H4 (cell line): ENCODE results near the gene CRELD1. TPM values are rescaled to one million over a fixed set of nuclear protein-coding genes. Genes with fewer than 3 reads are reported as not detected.
"Not testable (repeated sequence)": the region's sequence is repeated elsewhere in the genome, so short reads cannot be mapped to it uniquely, and the experiment has no call there.

Experiments
- DNase-seq: peaks from one replicate; pipeline ENCODE4 v3.0.0-alpha.2; 2015; ENCODE audit warnings: low spot score
- total RNA-seq: library from RNA; depleted of rRNA; stranded (reverse); fragments of >200 nt; shearing (Covaris generic); gene quantifications from 2 replicates; pipeline ENCODE4 v1.2.3, GENCODE V29; 2014; rRNA removed

The CRELD1 gene, protein sequence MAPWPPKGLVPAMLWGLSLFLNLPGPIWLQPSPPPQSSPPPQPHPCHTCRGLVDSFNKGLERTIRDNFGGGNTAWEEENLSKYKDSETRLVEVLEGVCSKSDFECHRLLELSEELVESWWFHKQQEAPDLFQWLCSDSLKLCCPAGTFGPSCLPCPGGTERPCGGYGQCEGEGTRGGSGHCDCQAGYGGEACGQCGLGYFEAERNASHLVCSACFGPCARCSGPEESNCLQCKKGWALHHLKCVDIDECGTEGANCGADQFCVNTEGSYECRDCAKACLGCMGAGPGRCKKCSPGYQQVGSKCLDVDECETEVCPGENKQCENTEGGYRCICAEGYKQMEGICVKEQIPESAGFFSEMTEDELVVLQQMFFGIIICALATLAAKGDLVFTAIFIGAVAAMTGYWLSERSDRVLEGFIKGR
- total RNA-seq = 7.4 and 8.7 TPM in 2 replicates

DNA sequence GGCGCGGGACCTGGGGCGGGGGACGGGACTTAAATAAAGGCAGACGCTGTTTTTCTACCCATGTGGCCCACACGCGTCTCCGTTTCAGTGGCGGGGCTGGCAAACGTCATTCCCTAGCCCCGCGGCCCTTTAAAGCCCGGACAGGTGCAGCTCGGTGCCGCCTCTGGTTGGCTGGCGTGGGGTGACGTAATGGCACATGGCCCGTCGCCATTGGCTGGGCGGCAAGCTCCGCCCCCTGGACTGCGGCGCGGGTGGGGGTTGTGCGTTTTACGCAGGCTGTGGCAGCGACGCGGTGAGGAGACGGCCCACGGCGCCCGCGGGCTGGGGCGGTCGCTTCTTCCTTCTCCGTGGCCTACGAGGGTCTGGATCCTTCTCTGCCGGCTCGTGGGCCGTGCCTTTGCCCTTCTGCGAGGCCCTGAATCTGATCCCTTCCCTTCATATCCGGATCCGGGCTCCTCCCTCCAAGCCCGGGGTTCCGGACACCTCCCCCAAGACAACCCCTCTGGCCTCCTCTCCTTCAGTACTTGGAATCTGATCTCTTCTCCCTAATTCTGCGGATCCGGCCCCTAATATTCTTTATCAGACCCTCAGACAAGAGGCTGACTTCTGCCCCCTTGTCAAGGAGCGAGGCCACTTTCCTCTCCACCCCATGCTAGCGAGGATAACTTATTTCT is at the start of gene CRELD1:
Gene CRELD1 (plus strand): TSS at position 274 of the 674 bp plus-strand sequence. CDS start 605 bp downstream, outside the sequence.
- peak; percentile 86 for DNase-seq

DNA sequence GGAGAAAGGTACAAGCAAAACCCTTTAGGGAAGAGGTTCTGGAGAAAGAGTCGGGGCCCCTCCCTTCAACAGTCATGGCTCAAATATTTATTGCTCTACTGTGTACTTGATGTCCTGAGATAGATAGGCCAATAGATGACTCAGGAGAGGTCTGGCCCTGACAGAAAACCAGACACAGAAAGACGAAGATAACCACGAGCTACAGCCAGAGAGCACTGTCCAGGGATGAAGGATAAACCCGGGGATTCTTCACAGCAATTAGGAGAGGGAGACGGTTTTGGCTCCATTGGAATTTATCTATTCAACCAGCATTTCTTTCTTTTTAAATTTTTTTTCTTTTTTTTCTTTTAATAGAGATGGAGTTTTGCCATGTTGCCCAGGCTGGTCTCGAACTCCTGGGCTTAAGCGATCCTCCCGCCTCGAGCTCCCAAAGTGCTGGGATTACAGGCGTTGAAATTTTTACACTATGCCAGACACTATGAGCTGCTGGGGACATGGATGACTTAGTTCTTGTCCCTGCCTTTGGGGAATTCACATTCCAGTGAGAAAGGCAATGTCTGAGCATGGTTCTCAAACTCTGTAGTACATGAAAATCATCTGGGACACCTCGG is 49.0 kb upstream of the CRELD1 start:
- peak; percentile 29 for DNase-seq

DNA sequence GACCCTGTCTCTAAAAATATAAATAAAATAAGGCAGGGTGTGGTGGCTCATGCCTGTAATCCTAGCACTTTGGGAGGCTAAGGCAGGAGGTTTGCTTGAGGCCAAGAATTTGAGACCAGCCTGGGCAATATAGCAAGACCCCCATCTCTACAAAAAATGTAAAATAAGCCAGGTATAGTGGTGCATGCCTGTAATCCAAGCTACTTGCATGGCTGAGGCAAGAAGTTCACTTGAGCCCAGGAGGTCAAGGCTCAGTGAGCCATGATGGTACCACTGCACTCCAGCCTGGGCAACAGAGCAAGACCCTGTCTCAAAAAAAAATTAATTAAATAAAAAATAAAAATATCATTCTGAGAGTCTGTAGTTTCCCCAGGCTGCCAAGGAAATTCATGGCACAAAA is 47.3 kb upstream of the CRELD1 start:
- no peak for DNase-seq

DNA sequence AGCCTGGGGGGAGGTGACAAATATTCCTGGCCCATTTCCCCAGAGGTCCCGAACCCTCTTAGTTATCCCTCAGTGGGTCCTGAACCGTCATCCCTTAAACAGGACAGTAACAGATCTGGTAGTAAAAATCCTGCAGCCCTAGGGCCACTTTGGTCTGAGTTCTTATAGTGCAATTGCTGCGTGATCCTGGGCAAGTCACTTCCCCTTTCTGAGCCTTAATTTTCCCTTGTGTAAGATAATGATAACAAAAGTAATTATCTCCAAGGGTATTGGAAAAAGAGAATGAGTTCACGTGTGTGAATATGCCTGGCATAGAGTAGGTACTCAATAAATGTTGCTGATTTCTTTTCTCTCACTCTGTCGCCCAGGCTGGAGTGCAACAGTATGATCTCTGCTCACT is 46.2 kb upstream of the CRELD1 start:
- no peak for DNase-seq

DNA sequence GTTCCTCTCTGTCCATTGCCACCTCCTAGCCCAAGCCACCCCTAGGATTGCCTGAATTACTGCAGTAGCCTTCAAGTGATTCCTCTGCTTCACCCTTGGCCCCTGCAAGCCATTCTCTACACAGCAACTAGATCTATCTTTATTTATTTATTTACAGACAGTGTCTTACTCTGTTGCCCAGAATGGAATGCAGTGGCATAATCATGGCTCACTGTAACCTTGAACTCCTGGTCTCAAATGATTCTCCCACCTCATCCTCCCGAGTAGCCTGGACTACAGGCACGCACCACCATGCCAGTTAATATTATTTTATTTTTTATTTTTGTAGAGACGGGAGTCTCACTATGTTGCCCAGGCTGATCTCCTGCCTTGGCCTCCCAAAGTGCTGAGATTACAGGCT is 45.1 kb upstream of the CRELD1 start:
- DNase-seq = no peak

DNA sequence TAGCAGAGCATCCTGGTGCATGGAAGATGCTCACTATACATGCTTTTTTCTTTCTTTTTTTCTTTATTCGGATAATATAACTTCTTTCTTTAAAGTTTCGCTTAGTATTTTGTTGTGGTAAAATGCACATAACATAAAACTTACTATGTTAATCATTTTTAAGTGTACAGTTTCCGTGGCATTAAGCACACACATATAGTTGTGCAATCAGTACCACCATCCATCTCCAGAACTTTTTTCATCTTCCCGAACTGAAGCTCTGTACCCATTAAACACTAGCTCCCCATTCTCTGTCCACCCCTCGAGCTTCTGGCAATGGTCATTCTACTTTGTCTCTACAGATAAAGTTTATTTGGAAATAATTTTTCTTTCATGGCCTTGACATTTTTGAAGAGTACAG is 44.2 kb upstream of the CRELD1 start:
- no peak for DNase-seq

DNA sequence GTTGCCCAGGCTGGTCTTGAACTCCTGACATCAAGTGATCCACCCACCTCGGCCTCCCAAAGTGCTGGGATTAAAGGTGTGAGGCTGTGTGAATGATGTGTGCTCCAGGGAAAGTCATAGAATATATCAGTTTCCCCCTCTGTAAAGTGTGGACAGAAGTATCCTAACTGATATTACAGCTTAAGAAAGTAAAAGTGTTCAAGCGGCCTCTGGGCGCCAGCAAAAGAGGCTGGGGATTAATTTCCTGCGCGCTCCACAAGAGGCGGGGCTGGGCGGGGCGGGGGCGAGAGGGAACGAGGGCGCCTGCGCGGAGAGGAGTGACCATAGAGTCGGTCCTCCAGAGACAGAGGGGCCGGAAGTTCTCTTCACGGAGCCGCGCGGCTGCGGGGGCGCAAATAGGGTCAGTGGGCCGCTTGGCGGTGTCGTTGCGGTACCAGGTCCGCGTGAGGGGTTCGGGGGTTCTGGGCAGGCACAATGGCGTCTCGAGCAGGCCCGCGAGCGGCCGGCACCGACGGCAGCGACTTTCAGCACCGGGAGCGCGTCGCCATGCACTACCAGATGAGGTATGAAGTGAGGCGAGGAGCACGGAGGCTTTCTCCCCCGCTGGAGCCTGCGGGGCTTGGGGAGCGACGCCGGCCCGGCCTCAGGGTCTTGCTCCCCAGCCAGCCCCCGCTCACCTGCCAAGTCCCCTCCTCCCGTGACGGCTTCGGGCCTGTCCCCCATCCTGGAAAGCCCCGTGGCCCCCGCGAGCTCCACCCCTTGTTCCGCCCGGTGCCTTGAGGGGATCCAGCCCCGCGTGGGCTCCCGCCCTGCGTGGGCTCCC is 43.2 kb upstream of the CRELD1 start, which contains the start of gene JAGN1:
Gene JAGN1 (plus strand): TSS at position 362 of the 823 bp plus-strand sequence. CDS start 113 bp downstream, at position 475.
- DNase-seq = peak; percentile 68

DNA sequence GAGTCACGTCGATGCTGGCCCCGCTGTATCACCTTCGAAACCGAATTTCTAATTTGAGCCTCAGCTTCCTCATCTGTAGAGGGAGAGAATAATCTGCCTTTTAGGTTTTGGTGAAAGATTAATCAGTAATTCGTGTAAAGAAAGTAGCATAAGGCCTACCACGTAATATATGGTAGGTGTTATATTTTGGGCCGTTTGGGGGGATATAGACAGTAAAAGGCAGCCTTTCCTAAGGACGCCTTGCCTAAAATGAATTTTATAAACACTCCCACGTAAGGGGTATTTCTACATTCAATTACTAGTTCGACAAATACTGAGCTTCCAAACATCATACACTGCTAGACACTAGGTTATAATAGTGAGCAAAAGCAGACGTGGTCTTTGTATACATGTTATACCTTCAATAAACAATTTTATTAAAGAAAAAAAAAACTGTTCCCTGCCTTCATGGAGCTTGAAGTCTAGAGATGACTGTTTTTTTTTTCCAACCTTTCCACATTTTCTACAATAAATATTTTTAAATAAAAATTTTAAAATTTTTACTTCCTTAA is 42.5 kb upstream of the CRELD1 start:
- DNase-seq = no peak

DNA sequence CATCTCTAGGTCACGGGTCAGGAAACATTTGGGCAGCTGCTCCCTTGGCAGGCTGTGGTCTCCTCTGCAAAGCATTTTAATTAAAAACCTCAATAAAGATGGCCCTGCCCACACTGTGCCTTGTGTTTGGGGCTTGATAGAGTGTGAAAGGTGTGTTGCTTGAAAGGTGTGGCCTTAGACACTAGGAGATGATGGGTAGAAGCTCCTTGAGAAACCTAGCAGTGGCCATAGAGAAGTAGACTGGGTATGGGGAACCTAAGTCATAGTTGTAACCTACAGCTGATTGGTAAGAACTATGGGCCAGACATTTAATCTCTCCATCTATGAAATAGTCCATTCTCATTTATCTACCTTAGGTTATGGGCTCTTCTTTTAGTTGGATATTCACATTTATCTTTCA is 39.9 kb upstream of the CRELD1 start:
- no peak for DNase-seq

DNA sequence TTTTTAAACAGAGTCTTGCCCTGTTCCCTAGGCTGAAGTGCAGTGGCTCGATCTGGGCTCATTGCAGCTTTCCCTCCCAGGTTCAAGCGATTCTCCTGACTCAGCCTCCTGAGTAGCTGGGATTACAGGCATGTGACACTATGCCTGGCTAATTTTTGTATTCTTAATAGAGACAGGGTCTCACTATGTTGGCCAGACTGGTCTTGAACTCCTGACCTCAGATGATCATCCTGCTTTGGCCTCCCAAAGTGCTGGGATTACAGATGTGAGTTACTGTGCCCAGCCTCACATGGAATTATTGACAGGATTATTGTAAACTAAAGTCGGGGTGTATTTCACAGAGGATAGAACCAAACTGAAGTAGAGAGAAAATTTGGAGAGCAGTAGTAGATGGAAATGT is 37.9 kb upstream of the CRELD1 start:
- not testable (repeated sequence) for DNase-seq

DNA sequence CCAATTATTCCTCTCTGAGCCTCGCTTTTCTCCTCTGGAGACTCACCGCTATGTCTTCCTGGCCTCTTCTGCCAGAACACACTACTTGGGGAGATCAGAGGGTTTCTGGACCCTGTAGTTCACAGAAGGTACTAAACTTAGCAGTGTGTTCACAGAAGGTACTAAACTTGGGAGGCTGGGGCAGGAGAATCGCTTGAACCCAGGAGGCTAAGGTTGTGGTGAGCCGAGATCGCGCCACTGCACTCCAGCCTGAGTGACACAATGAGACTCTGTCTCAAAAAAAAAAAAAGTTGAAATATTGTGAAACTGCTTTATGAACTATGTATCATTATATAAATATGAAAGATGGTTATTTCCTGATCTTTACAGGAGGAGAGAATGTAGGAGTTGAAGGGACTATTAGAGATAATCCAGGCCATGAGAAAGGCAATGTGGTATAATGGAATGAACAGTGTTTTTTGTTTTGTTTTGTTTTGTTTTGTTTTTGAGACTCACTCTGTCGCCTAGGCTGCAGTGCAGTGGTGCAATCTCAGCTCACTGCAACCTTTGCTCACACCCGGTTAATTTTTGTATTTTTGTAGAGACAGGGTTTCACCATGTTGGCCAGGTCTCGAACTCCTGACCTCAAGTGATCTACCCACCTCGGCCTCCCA is 36.8 kb upstream of the CRELD1 start:
- DNase-seq = not testable (repeated sequence)

DNA sequence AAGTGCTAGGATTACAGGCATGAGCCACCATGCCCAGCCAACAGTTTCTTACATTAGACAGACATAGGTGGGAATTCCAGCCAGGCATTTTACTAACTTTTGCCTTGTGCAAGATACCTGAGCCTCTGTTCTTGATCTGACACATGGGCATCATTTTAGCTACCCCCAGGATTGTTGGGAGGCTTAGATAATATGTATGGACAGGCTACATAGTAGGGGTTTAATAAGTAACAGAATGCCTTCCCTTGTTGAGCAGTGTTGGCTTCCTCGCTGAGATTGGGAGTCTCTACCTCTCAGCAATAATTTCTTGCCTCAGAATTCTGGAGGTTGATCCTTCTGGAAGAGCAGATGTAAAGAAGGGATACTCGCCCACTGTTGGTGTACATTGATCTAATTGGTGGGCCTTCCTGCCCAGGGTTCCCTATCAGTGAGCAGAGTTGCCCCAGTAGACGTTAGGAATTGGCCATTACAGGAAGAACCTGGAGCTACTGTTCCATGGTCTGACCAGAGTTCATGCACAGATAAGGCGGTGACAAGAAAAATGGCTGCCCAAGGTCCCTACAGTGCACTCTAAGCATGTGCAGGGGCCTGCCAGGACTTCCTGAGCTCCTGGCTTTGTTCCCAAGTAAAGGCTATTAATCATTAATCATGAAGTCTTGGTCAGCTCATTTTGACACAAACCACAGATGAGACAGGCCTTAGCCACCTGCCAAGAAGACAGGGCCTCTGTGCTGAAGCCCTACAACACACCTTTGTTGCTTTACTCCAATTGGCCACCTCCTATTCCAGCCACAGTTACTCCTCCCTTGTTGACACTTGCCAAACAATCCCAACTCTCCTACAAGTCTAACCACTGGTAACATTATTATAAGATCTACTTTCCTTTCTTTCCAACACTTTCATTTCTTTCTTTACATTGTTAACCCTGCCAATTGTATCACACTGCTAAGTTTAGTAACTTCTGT is 35.9 kb upstream of the CRELD1 start:
- no peak for DNase-seq

DNA sequence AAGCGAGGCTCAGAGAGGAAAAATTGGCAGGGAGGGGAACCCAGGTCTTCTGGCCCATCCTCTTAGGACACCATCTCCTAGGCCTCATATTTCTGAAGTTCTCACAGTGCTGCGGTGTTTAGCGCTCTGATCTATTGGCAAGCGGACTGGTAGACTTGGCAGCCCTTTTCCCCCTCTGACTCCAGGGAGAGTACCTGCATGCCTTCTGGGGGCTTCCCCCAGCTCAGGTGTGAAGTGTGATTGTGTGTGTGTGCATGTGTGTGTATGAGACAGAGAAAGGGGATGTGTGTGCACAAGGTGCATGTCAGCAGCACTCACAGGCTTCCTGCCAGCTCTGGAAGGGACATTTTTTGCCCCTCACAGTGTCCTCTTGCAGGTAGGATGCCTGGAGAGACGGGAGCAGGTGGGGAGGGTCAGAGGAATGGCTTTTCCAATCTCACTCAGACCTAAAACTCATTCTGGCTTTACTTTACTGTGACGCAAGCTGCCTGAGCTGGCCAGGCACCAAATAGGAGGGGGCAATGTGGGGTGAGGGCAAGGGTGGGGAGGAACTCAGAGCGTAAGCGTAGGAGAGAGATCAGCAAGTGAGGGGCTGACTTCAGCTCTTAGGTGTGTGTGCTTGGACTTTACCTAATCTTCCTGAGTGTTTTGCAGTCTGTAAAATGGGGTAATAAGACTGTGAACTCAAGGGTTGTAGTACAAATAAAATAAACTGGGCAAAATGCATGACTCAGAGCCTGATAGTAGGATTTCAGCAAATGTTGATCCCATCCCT is 35.0 kb upstream of the CRELD1 start:
- no peak for DNase-seq

DNA sequence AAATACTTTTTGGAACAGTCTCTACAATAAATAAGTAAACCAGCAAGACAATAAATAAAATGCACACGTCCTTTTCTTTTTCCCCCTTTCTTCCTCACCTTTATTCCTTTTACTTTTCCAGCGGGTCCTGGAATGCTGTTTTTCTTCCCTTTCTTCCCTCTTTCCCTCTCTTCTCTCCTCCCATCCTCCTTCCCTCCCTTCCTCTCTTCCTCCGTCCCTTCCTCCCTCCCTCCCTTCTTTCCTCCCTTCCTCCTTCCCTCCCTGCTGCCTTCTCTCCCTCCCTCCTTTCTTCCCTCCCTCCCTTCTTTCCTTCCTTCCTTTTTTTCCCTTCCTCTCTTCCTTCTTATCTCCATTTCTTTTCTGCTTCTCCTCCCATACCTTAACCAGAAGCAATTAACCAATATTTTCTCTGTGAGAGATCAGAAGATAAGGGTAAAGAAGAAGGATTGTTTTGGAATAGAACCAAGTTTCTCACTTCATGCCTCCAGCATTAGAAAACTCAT is 34.3 kb upstream of the CRELD1 start:
- DNase-seq = no peak

DNA sequence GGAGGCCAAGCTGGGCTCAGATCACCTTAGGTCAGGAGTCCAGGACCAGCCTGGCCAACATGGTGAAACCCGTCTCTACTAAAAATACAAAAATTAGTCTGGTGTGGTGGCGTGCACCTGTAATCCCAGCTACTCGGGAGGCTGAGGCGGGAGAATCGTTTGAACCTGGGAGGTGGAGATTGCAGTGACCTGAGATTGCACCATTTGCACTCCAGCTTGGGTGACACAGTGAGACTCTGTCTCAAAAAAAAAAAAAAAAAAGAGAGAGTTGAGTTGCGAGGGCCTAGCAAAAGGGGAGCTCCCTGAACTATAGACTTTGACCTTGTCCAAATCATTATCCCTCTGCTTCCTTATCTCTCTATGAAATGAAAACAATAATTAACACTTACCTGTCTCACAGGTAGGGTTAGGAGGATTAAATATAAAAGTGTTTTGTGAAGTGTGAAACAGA is 32.6 kb upstream of the CRELD1 start:
- not testable (repeated sequence) for DNase-seq

DNA sequence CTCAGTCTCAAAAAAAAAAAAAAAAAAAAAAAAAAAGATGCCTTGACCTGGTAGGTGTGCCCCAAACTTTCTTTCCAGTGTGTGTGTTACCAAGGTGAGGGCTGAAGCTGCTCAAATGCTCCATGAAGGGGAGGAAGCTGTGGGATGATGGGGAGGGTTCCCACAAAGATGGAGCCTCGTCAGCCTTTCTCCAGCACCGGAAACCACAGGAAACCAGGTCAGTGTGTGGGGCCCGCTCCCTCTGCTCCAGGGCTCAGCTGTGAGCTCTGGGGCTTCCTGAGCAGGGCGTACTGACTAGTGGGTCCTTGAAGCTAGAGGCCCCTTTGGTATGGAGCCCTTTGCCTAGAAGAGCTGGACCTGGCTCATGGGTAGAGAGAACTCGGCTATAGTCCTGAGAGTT is 31.7 kb upstream of the CRELD1 start:
- no peak for DNase-seq

DNA sequence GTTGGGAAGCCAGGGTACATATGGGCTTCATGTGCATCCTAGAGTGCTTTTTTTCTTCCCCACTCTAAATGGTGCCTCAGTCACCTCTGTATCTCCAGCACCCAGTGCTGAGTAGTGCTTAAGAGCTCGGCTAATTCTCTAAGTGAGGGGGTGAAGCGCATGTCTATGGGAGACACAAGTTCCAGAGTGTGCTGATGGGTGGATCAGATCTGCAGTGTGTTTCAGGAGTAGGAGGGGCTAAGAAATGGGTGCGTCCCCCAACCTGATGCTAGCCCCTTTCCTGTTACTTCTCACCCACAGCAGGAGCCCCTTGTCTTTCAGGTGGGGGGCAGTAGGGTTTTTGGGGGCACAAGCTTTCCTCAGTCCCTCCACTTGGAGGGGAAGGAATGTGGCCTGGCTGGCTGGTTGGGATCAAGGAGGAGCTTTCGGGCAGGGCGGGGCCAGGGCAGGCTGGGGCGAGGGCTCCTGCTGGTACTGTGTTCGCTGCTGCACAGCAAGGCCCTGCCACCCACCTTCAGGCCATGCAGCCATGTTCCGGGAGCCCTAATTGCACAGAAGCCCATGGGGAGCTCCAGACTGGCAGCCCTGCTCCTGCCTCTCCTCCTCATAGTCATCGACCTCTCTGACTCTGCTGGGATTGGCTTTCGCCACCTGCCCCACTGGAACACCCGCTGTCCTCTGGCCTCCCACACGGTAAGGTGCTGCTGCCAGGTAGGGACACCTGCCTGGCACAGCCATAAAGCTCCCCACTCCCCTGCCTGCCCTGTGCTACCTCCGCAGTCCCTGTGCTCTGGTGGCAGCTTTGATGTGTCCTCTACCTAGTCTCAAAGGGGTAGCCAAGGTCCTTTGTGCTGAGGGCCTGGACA is 31.0 kb upstream of the CRELD1 start, which contains the start of gene IL17RE:
Gene IL17RE (plus strand): TSS at position 477 of the 866 bp plus-strand sequence. CDS start 85 bp downstream, at position 562.
- no peak for DNase-seq
